Sigmoid colon (tissue), 3 donors: ENCODE measurements around the gene PDE11A.

ENCODE experiments used
- CTCF ChIP-seq, 4 experiments: fragments of 450-650 bp in 3 of 4; fragments of 200-600 bp in 1 of 4; IDR thresholded peaks; one replicate each; pipeline ENCODE4 v1.5.1; 2016 to 2019; ENCODE audit warnings: antibody characterized with exemption in 4 of 4, mild to moderate bottlenecking in 3 of 4, moderate library complexity in 2 of 4
- POLR2A ChIP-seq, 2 donors: fragments of 450-650 bp; IDR thresholded peaks; one replicate each; pipeline ENCODE4 v1.6.1; 2016; ENCODE audit warnings: antibody characterized with exemption in 2 of 2, mild to moderate bottlenecking in 2 of 2, moderate library complexity in 2 of 2

GRCh38 chr2:177636672-177637071 is 435.9 kb downstream of the PDE11A start:
- TF ChIP-seq CTCF (IDR thresholded peaks at IDR 0.05) (no peak), POLR2A (IDR thresholded peaks at IDR 0.05) (no peak)
